HG02840 (cell line): Measurements from ENCODE around the gene CEACAM8.
"Not testable (repeated sequence)": the region's sequence is repeated elsewhere in the genome, so short reads cannot be mapped to it uniquely, and the experiment has no call there.

Experiments used
- ATAC-seq: cut with Tn5 transposase; IDR thresholded peaks from one replicate; pipeline ENCODE4 v1.9.1; 2021; ENCODE audit warnings: mild to moderate bottlenecking, moderate library complexity, moderate number of reproducible peaks; ENCODE audit not compliant: unreplicated experiment, low FRiP score

The CEACAM8 gene

GRCh38 chr19:42576241-42576640, 18.5 kb downstream of the CEACAM8 start:
- no peak for ATAC-seq

DNA sequence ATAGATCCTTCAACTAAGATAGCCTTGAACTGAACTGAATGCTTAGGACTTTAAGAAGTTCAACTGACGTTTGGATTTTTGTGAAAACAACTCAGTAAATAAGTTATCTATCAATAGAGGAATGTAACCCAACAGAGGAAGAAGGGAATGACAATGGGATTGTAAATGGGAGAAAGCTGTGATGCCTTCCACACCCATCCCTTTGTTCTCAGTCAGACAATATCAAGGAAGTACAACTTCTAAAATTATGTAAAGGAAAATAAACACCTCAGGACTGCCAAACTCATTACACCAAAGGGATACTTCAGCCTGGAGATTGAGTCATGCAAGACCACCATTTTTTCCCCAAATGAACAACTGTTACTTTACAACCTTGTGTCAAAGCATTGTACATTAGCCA, 21.1 kb downstream of the CEACAM8 start:
- ATAC-seq = no peak

DNA sequence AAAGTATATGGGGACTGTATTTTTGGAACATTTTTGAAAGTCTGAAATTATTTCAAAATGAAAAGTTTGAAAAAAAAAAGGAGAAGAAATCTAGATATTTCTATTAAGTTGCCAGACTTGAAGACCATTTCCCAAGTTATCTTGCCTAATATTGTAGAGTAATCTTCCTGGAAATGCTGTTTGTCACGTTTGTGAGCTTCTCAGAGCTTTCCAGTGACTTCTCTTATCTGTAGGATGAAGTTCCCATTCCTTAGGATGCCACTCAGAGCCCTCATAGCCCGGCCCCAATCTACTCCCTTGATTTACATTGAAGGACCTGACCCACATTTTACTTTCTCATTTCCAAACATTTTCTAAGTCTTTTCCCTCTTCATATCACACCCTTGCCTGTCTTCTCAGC, 23.6 kb downstream of the CEACAM8 start:
- no peak for ATAC-seq

- no peak for ATAC-seq
Measured at GRCh38 chr19:42569193-42569592, 25.5 kb downstream of the CEACAM8 start.

DNA sequence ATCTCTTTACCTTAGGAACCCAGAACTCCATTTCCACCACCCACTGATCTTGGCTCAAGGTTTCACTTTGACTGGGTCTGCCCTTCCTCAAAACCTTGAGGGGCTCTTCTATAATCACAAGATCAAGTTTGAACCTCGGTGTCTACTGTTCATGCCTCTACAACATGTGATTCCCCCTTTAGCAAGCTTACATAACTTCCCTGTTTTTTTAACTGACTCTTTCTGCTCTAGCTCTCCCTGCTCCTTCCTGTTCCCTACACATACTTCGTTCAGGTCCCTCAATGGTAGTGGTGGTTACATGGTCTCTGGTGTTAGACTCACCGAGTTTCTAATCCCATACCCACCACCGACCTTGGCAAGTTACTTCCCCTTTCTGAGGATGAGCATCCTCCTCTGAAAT, 26.7 kb downstream of the CEACAM8 start:
- no peak for ATAC-seq

DNA sequence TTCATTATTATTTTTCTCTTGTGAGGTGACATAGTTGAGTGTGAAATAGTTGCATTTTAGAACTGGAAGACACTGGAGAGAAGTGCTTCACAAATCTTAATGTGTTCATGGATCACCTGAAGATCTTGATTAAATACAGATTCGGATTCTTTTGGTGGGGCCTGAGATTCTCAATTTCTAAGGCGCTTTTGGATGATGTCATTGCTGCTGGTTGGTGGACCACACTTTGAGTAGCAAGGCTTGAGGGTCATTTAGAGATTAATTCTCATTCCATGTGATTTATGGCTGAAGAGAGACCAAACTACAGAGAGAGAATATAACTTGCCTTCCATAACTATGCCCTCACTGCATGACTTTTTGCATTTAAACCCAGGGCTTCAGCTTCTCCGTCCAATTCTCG, 27.2 kb downstream of the CEACAM8 start:
- no peak for ATAC-seq

DNA sequence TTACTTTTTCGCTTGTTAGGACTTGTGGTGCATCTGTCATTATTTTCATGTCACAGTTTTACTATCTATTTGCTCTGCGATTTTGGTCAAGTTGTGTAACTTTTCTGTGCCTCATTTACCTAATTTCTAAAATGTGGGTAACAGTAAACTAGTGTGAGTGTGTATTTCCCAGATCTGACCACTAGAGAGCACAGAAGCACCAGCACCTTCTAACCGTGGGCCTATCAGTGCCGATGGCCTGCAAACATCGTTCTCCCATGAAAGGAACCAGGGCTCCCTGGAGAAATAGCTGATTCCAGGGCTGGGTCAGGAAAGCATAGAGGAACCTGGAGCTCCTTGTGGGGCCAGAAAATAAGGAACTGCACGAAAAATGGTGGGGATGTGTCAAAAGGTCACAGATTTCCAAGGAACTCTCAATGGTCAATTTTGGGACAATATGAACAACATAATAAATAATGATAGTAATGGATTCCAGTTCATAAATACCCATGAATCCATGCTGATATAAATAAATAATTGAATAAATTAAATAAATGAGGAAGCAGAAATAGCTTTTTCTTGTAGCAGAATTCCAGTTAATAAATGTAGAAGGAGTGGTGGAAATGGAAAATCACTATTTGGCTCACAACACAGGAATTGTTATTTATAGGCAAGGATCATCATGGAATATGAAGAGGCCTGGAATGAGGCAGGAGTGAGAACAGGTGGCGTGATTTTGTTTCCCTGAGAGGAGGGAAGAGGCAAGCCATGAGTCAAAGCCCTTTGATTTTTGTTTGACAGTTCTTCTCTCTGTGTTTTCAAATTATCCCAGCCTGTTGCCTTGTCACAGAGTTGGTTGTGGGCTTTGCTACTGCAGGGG, 31.1 kb downstream of the CEACAM8 start:
- no peak for ATAC-seq

GRCh38 chr19:42561512-42561911, 33.2 kb downstream of the CEACAM8 start:
- no peak for ATAC-seq

DNA sequence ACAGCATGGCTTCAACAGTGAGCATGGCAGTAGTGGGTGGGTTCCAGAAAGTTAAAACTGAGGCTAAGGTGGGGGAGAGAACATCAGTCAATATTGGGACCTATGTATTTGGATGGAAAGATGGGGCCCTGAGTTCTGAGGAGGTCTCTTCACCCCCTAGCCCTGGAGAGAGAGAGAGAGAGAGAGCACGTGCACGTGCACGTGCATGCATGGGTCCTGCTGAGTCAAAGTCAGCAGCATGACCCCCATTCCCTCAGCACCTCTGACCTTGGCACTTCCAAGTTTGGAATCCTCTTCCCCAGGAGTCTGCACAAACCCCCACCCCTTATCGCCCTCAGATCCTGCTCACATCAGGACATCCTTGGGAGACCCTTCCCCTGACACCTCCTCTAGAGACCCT, 34.0 kb downstream of the CEACAM8 start:
- ATAC-seq = no peak

DNA sequence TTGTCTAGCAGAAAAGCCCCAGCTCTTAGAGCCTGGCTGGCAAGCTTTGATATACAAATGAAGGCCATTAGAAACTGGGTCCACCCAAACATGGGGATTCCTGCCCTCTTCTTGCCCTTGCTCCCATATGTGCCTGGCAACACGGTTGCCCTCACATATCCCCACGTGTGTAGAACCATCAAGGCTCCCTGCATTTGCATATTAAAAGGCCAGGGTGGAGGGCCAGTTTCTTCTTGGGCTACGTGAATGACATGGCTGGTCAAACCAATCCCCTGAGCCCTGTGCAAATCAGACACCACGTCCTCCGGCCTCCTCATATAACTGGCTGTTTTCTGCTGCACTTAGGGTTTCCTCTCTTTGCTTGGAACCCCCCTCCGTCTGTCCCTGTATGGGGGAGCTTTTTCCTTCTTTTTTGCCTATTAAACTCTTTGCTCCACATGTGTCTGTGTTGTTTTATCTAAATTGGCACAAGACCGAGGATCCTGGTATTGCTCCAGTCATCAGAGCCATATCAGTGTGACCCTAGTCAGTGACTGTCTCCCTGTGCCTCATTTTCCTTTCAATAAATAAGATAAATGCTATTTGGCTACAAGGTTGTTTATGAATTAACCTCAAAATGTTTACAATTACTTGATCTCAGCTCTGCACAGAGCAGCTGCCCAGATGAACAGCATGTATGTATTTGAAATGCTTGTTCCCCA, 36.1 kb downstream of the CEACAM8 start:
- ATAC-seq = no peak

DNA sequence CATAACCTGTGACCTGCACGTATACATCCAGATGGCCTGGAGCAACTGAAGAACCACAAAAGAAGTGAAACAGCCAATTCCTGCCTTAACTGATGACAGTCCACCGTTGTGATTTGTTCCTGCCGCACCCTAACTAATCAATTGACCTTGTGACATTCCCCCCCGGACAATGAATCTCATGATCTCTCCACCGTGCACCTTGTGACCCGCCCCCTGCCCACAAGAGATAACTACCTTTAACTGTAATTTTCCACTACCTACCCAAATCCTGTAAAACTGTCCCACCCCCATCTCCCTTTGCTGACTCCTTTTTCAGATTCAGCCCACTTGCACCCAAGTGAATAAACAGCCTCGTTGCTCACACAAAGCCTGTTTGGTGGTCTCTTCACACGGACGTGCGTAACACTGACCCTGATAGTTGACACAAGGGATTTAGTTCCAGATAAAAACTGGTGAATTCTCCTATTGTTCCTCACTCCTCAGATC, 37.3 kb downstream of the CEACAM8 start:
- ATAC-seq = not testable (repeated sequence)

- no peak for ATAC-seq
Measured at GRCh38 chr19:42555801-42556200, 38.9 kb downstream of the CEACAM8 start.

DNA sequence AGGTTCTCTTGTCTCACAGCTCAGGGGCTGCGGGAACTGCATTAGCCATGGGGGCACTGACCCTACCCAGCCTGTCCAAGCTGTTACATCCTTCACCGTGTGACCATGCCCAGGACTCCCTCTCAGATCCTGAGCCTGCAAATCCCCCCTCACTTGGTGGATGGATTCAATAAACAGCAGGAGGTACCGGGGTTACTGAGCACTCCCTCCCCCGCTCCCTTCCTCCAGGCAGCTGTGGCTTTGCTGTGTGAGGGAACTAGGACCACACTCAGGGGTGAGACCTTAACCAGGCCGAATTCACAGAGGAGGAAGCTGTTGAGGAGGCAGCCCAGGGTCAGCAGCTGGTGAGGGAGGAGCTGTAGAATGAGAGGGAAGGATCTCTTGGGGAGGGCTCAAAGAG, 39.4 kb downstream of the CEACAM8 start:
- ATAC-seq = no peak

DNA sequence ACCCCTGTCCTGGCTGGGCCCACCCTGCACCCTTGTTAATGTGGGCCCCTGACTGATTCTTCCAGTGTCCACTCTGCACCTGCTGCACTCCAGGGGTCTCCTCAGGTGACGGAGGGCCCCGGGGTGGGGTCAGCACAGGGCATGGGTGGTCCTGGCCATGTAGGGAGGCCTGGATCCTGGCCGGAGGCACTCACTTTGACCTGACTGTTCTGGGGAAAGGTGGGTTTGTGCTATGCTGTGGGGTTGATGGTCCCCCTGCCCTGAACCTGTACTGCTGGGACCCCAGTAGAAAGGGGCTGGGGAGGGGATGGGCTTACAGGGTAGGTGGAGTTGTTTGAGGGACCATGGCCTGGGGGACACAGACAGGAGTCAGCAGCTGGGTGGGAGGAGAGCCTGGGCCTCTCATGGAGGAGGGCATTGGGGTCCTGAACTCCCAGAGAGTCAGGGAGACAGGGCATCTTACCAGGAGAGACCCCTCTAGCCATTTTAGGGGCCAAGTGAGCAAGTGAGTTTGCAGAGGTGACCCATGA, 40.6 kb downstream of the CEACAM8 start:
- no peak for ATAC-seq

- no peak for ATAC-seq
Measured at GRCh38 chr19:42553292-42554045, 41.3 kb downstream of the CEACAM8 start.

- ATAC-seq = no peak
Measured at GRCh38 chr19:42552086-42553065, 42.3 kb downstream of the CEACAM8 start.

GRCh38 chr19:42550521-42550920, 44.2 kb downstream of the CEACAM8 start:
- not testable (repeated sequence) for ATAC-seq

- ATAC-seq = not testable (repeated sequence)
Measured at GRCh38 chr19:42549067-42549466, 45.7 kb downstream of the CEACAM8 start.

GRCh38 chr19:42548552-42548951, 46.2 kb downstream of the CEACAM8 start:
- no peak for ATAC-seq

DNA sequence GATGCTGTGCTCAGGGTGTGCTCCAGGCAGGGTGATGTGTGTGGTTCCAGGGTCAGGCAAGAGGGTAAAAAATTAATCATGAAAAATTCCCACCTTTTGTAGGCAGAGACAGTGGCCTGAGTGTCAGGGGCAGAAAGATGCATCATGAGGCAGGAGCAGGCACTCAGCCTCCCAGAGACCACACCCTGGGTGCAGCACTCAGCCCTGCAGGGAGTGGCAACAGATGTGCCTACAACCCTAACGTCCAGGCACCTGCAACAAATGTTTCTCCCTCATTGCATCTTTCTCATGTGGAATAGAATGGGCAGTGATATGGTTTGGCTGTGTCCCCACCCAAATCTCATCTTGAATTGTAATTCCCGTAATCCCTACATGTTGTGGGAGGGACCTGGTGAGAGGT, 46.8 kb downstream of the CEACAM8 start:
- no peak for ATAC-seq
